DMS153 treated with DMSO at 0.1 percent for 48 hours (cell line): ENCODE results near the gene GPR84.

Experiments used
- DNase-seq: peaks from one replicate; lab custom pipeline; 2025; ENCODE audit not compliant: unreplicated experiment; lab: John Stamatoyannopoulos, UW

Gene GPR84

GRCh38 chr12:54392485-54393206 is 28.4 kb upstream of the GPR84 start:
- no peak for DNase-seq

GRCh38 chr12:54390668-54391551 is 26.6 kb upstream of the GPR84 start:
- DNase-seq: peak; percentile 51

- DNase-seq: no peak
Measured at GRCh38 chr12:54390176-54390667, 25.9 kb upstream of the GPR84 start.

GRCh38 chr12:54389607-54390175 is 25.4 kb upstream of the GPR84 start:
- DNase-seq: no peak

GRCh38 chr12:54389134-54389508 is 24.8 kb upstream of the GPR84 start:
- no peak for DNase-seq

GRCh38 chr12:54388237-54389133 is 24.2 kb upstream of the GPR84 start:
- DNase-seq: no peak

GRCh38 chr12:54387114-54387467 is 22.8 kb upstream of the GPR84 start:
- DNase-seq: no peak

GRCh38 chr12:54386403-54387113 is 22.3 kb upstream of the GPR84 start:
- no peak for DNase-seq

- DNase-seq: no peak
Measured at GRCh38 chr12:54385251-54385914, 21.1 kb upstream of the GPR84 start.

GRCh38 chr12:54384591-54385041 is 20.3 kb upstream of the GPR84 start, which contains the start of gene ZNF385A:
Gene ZNF385A (minus strand): TSS chr12:54384733. CDS start chr12:54384514, 219 bp downstream.
- DNase-seq: no peak

GRCh38 chr12:54383041-54383609 is 18.8 kb upstream of the GPR84 start:
- no peak for DNase-seq

- DNase-seq: no peak
Measured at GRCh38 chr12:54381136-54381535, 16.9 kb upstream of the GPR84 start.

- peak; percentile 85 for DNase-seq
Measured at GRCh38 chr12:54379398-54380201, 15.3 kb upstream of the GPR84 start.

GRCh38 chr12:54378796-54379397 is 14.6 kb upstream of the GPR84 start:
- peak; percentile 17 for DNase-seq

- DNase-seq: no peak
Measured at GRCh38 chr12:54377797-54378515, 13.7 kb upstream of the GPR84 start.

- DNase-seq: no peak
Measured at GRCh38 chr12:54377007-54377406, 12.7 kb upstream of the GPR84 start.

GRCh38 chr12:54376596-54376995 is 12.3 kb upstream of the GPR84 start:
- DNase-seq: no peak
